Neuron (in vitro differentiated cells): ENCODE data around the gene SETD1B.

Source experiments
- H2AFZ ChIP-seq: one replicate; pipeline ENCODE4 v1.6.1; 2013; ENCODE audit warnings: low read depth, mild to moderate bottlenecking, inconsistent platforms, low read length, moderate library complexity
- H3K27me3 ChIP-seq: one replicate; pipeline ENCODE4 v1.6.1; 2013; ENCODE audit warnings: low read length; ENCODE audit not compliant: insufficient read depth
- H3K36me3 ChIP-seq: one replicate; pipeline ENCODE4 v1.6.1; 2013; ENCODE audit warnings: low read length; ENCODE audit not compliant: insufficient read depth
- H3K4me1 ChIP-seq: one replicate; pipeline ENCODE4 v1.6.1; 2013; ENCODE audit warnings: low read length; ENCODE audit not compliant: insufficient read depth
- H3K4me3 ChIP-seq: 2 replicates; pipeline ENCODE4 v1.5.1; 2013; ENCODE audit warnings: mild to moderate bottlenecking, low read length, moderate library complexity
- H3K9me3 ChIP-seq: one replicate; pipeline ENCODE4 v1.6.1; 2013; ENCODE audit warnings: low read length

The SETD1B gene

DNA sequence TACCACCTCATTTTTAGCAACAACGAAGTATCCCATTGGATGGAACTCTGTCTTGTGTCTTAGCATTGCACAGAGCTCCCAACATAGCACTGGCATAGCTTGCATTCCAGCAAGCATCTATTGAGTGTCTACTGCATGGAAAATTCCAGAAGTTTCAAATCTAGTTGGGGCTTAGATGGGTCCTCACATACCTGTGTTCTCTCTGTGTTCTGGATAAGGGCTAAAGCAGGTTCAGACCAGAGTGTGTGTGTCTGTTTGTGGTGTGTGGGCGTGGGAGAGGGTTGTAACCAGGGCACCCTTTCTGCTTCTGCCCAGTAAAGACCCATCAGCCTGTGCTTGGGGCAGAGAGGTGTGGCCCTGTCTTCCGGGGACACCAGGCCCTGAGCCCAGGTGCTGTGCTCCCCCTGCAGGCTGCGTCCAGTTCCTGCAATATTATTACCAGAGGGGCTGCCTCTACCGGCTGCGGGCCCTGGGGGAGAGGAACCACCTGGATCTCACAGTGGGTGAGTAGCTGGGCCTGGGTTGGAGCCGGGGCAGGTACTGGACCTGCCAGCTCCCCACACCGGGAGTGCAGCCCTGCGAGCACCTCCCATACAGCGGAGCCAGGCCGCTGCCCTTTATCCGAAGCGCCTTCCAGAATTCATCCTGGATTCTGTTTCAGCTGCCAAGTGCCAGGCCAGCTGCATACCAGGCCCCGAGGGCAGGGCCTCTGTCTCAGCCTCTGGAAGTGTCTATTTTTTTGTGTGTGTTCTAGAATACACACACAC is 30.6 kb upstream of the SETD1B start:
- no peaks in the 10 kb centered on the region for H3K4me1 ChIP-seq
- no peaks in the 10 kb centered on the region for H3K27me3 ChIP-seq

DNA sequence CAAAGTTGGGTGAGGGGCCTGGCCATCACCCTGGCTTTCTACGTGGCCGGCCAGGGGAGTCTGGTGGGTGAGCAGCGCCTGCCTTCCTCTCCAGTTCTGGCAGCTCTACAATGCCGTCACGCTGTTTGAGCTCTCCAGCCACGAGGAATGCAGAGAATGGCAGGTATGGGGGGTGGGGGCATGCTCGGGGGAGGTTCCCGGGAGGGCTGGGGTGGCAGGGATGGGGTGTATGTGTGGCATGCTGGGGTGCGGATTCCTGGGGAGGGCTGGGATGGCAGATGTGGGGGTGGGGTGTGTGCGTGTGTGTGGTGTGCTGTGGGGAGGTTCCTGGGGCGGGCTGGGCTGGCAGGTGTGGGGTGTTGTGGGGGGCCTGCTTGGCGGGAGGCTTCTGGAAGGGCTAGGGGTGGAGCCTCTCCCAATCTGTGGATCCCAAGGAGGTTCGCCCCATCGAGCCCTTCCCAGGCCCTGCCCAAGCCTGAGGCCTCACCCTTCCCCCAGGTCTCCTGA is 28.8 kb upstream of the SETD1B start:
- Histone ChIP-seq H2AFZ (no peak overlapping the region), H3K36me3 (peaks cover 2% of the 10 kb centered on the region), H3K9me3 (no peaks in the 10 kb centered on the region), H3K27me3 (no peaks in the 10 kb centered on the region), H3K4me1 (no peaks in the 10 kb centered on the region), H3K4me3 (no peak overlapping the region)

More for the DNA sequence above, 30.6 kb upstream of the SETD1B start:
- Histone ChIP-seq H3K4me3 (no peak overlapping the region), H2AFZ (no peak overlapping the region), H3K9me3 (no peaks in the 10 kb centered on the region), H3K36me3 (no peaks in the 10 kb centered on the region)

DNA sequence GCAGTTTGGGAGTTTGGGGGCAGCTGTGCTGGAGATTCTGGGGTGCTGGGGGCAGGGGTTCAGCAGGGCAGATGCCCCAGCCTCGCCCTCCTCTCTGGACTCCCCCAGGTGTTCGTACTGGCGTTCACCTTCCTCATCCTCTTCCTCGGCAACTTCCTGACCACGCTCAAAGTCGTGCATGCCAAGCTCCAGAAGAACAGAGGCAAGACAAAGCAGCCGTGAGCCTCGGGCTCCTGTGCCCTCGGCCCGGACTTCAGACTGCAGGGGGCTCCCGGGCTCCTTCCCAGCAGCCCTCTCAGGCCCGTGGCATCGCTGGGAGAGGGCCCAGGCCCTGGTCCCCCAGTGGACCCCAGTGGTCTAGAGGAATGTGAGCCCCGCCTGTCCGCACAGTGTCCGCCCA is 28.3 kb upstream of the SETD1B start:
- Histone ChIP-seq H3K4me1 (no peaks in the 10 kb centered on the region), H2AFZ (no peak overlapping the region), H3K9me3 (no peaks in the 10 kb centered on the region), H3K27me3 (no peaks in the 10 kb centered on the region), H3K36me3 (peaks cover 5% of the 10 kb centered on the region), H3K4me3 (no peak overlapping the region)

DNA sequence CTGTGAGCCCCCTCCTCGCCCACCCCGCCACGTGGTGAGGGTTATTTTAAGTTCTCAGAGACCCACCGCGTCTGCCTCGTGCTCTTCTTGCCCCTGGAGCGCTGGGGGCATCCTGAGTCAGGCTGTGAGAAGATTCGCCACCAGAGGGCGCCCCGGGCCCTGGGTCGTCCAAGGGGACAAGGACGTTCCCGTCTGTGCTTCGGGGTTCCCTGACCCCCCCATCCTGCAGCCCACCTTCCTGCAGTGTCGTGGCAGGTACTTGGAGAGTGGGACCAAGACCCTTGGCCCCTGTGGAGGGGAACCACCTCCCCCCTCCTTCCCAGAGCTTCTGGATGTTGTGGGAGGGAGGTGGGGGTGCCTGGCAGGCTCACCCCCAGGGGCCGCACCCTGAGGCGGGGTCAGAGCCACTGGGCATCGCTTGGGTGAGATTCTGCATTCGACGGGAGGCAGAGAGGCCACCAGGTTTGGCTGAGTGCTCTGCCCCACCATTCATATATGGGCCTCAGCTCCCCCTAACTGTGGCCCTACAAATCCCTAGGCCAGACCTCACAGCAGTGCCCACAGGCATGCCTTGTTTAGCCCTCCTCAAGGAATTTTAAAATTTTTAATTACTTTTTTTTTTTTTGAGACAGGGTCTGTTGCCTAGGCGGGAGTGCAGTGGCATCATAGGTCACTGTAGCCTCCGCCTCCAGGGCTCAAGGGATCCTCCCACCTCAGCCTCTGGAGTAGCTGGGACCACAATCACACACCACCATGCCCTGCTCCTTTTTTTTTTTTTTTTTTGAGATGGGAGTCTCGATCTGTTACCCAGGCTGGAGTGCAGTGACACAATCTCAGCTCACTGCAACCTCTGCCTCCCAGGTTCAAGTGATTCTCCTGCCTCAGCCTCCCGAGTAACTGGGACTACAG is 27.4 kb upstream of the SETD1B start:
- Histone ChIP-seq H3K4me3 (no peak overlapping the region), H3K27me3 (no peaks in the 10 kb centered on the region), H3K4me1 (peaks cover under 1% of the 10 kb centered on the region), H3K36me3 (peaks cover 8% of the 10 kb centered on the region), H3K9me3 (no peaks in the 10 kb centered on the region), H2AFZ (no peak overlapping the region)

DNA sequence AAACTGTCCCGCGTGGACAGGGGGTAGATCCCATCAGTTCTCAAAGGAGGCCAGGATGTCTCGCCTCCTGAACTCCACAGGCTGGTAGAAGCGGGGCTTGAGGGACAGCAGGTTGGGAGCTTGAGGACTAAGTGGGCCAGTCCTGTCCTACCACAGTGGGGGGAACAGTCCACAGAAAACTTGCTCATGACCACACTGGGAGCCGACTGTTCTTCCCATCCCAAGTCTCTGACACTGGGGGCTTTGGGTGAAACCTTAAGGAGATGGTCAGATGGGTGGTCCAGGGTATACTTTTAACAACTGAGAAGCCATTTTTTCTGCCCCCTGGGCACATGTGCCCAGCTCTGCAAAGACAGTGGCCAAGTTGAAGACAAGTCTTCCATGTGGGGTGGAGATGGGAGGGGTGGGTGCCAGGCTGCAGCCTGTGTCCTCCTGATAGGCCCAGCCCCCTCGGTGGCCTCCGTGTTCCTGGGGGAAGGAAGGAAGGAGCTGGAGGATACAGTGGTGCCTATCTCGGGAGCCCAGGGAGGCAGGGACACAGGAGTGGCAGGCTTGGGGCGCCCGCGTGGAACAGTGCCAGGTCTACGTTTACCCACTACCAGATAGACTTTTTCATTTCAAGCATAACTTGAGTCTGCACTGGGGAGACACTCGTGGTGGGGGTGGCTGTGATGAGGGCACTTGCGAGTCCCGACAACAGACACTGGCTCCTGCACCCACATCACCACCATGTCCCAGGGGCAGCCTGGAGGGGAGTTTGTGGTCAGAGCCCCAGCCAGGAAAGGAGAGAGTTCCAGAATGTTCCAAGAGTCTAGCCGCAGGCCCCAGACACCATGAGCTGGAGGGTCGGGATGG is 25.0 kb upstream of the SETD1B start:
- Histone ChIP-seq H3K27me3 (no peaks in the 10 kb centered on the region), H2AFZ (no peak overlapping the region), H3K36me3 (peaks cover 8% of the 10 kb centered on the region), H3K4me3 (no peak overlapping the region), H3K9me3 (no peaks in the 10 kb centered on the region), H3K4me1 (peaks cover 6% of the 10 kb centered on the region)

DNA sequence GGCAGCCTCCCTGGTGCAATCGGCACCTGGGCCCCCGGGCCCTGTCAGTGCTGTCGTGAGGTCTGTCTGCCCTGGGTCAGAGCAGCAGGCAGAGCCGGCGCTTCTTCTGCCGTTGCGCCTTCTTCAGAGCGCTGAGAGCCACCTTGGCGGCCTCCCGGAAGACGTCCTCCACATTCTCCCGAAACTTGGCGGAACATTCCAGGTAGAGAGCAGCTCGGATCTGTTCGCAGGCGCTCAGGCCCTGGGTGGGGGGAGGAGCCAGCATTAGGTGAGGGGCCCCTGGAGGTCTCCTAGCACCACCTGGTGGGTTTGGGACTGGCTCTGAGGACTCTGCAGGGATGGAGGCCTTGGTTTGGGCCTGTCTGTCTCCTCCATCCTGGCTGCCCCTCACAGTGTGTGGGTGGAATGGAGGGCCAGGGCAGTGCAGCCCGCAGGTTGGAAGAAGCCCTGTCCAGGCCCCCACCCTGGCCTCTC is 24.4 kb upstream of the SETD1B start:
- H3K9me3 ChIP-seq = no peaks in the 10 kb centered on the region
- H3K4me1 ChIP-seq = peaks cover 6% of the 10 kb centered on the region
- H3K4me3 ChIP-seq = no peak overlapping the region

DNA sequence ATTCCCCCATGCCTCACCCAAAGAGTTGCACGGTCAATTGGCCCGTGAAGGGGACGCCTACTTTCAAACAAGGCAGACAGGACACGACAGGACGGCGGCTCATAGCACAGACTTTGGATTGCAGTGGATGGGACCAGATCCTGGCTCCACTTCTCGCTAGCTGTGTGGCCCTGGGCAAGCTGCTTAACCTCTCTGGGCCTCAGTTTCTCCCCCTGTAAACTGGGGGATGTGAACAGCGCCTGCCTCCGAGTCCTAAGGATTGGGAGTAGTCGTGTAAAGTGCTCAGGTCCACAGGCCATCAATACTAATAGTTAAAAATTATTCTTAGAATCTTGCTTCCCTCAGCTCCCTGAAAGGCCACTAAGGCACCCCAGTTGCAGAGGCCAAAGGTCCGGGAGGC is 23.4 kb upstream of the SETD1B start:
- peaks cover 8% of the 10 kb centered on the region for H3K36me3 ChIP-seq
- no peak overlapping the region for H3K4me3 ChIP-seq
- H2AFZ ChIP-seq = no peak overlapping the region
- peaks cover 6% of the 10 kb centered on the region for H3K4me1 ChIP-seq
- H3K27me3 ChIP-seq = no peaks in the 10 kb centered on the region
- no peaks in the 10 kb centered on the region for H3K9me3 ChIP-seq

More for the DNA sequence above, 24.4 kb upstream of the SETD1B start:
- Histone ChIP-seq H3K36me3 (peaks cover 8% of the 10 kb centered on the region), H3K27me3 (no peaks in the 10 kb centered on the region), H2AFZ (no peak overlapping the region)

DNA sequence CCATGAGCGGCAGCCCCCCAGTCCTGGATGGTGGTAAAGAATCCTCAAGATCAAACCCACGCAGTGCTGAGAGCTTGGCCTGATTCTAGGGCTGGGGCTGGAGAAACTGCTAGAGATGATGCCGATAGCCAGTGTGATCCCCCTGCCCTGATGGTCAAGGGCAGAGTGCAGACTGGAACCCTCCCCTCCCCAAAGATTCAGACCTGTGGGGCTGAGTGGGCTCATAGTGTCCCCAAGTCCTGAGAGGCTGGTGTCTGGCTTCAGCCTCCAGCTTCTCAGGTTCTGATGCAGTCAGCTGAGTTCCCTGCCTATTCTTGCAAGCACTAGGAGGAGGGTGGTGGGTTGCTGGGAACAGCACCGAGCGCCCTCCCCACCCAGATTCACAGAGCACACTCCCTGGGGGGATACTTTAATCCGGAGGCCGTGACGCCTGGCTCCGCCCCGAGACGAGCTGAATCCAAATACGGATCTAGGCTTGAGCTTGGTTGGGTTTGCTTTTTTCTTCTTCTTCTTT is 22.3 kb upstream of the SETD1B start:
- no peaks in the 10 kb centered on the region for H3K9me3 ChIP-seq
- peaks cover 6% of the 10 kb centered on the region for H3K4me1 ChIP-seq
- H3K36me3 ChIP-seq = peaks cover 8% of the 10 kb centered on the region
- no peak overlapping the region for H2AFZ ChIP-seq
- no peaks in the 10 kb centered on the region for H3K27me3 ChIP-seq
- no peak overlapping the region for H3K4me3 ChIP-seq

DNA sequence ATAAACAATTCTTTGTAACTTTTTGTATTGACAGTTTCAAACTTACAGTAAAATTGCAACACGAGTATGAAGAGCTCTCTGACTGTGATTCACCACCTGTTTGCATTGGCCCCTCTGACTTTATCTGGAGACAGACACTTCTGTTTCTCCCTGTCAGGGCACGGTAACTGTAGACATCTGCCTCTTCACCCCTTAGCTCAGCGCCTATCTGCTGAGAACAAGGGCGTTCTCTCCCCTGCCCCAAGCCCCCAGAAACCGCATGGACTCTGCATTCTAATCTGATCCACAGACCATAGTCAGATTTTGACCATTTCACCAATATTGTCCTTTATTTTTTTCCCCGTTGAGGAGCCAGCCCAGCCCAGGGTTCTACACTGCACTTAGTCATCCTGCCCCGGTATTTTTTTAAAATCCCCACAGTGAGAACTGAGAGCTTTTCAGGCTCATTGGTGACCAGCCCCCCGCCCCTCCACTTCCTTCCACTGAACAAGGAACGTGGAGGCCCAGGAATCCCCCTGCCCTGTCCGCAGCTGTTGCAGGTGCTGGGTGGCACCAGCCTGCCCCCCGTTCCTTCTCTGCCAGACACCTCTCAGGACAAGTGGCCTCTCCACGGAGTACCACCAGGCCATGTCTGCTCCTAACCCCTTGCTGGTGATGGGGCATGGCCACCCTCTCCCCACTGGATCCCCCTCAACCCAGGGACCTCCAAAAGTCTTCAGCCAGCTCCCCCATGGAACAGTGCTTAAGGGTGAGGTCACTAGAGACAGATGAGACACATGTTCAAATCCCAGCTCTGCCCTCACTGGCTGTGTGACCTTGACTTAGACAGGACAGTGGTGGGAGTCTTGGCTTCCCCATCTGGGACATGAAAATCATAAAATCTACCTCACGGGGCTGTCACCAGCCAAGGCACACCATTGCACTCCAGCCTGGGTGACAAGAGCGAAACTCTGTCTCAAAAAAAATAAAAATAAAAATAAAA is 21.5 kb upstream of the SETD1B start:
- no peak overlapping the region for H3K4me3 ChIP-seq
- peaks cover 6% of the 10 kb centered on the region for H3K4me1 ChIP-seq
- H3K27me3 ChIP-seq = no peaks in the 10 kb centered on the region

DNA sequence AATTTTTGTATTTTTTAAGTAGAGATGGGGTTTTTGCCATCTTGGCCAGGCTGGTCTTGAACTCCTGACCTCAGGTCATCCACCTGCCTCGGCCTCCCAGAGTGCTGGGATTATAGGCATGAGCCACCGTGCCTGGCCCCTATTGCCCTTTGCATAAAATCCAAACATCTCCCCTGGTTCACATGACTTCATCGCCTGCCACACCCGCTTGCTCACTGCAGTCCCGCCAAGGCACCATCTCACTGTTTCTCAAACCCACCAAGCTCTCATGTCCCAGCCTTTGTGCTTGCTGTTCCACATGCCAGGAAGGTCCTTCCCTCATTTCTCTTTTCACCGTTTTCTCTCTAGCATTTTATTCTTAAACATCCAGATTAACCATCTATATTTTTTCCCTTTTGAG is 20.0 kb upstream of the SETD1B start:
- Histone ChIP-seq H3K36me3 (peaks cover 13% of the 10 kb centered on the region), H3K27me3 (no peaks in the 10 kb centered on the region), H2AFZ (no peak overlapping the region), H3K9me3 (no peaks in the 10 kb centered on the region), H3K4me3 (no peak overlapping the region), H3K4me1 (peaks cover 6% of the 10 kb centered on the region)

More for the DNA sequence above, 21.5 kb upstream of the SETD1B start:
- H3K36me3 ChIP-seq = peaks cover 12% of the 10 kb centered on the region
- no peak overlapping the region for H2AFZ ChIP-seq
- H3K9me3 ChIP-seq = no peaks in the 10 kb centered on the region

DNA sequence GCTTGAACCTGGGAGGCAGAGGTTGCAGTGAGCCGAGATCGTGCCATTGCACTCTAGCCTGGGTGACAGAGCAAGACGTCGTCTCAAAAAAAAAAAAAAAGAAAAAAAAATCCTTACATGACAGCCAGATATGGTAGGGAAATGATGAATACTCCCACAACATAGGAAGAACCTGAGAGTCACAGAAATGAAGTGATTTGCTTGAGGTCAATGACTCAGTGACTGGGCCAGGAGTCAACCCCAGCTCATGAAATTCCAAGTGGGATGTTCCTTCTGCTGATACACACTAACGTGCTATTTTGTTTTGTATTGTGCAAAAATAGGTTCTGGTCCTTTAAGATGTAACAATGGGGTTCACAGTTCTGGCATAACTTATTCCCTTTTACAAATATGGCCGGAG is 19.3 kb upstream of the SETD1B start:
- peaks cover 11% of the 10 kb centered on the region for H3K36me3 ChIP-seq
- no peaks in the 10 kb centered on the region for H3K27me3 ChIP-seq
- no peak overlapping the region for H2AFZ ChIP-seq
- no peak overlapping the region for H3K4me3 ChIP-seq
- H3K9me3 ChIP-seq = no peaks in the 10 kb centered on the region
- H3K4me1 ChIP-seq = peaks cover 6% of the 10 kb centered on the region
